Hindlimb muscle (tissue), 1 donor: ENCODE data around the gene LRCH4. TPM values are rescaled to one million over a fixed set of nuclear protein-coding genes. Genes with fewer than 3 reads are reported as not detected.
"Not testable (repeated sequence)": the region's sequence is repeated elsewhere in the genome, so short reads cannot be mapped to it uniquely, and the experiment has no call there.

Source experiments
- DNase-seq: peaks from one replicate; pipeline ENCODE4 v3.0.0-alpha.2; 2013
- polyA plus RNA-seq: library from polyadenylated mRNA; unstranded; fragments of 120-200 nt; gene quantifications from one replicate; pipeline ENCODE4 v1.2.1, GENCODE V29; 2013; ENCODE audit not compliant: insufficient read length

The LRCH4 gene
- polyA plus RNA-seq, 1 donor, result 31.9 TPM

DNA sequence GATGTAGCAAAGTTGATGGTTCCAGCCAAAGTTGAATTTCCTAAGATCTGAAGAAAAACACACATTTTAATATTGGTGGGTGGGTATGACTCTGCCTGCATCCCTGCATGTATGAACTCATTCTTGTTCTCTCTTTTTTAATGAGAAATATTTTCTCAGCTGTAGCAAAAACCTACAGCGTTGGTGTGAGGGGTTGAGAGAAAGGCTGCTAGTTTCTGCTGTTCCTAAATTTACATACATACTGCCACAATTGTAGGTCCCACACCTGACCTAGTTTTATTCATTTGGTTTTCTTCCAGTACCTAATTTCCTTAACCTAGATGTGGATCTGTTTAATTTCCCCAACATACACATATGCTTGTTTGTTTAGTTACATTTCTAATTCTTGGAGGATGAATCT is 42.3 kb downstream of the LRCH4 start:
- no peak for DNase-seq

DNA sequence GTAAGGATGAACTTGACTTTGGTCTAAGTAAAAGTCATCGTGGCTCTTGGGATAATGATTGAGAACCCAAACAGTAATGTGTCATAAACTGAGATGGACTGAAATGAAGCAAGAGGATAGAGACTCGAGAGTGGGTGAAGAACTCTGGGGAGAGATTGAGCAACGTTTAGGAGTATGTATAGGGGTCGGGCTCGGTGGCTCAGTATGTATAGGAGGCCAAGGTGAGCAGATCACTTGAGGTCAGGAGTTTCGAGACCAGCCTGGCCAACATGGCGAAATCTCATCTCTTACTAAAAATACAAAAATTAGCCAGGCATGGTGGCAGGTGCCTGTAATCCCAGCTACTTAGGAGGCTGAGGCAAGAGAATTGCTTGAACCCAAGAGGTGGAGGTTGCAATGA is 44.6 kb downstream of the LRCH4 start:
- DNase-seq, result not testable (repeated sequence)

DNA sequence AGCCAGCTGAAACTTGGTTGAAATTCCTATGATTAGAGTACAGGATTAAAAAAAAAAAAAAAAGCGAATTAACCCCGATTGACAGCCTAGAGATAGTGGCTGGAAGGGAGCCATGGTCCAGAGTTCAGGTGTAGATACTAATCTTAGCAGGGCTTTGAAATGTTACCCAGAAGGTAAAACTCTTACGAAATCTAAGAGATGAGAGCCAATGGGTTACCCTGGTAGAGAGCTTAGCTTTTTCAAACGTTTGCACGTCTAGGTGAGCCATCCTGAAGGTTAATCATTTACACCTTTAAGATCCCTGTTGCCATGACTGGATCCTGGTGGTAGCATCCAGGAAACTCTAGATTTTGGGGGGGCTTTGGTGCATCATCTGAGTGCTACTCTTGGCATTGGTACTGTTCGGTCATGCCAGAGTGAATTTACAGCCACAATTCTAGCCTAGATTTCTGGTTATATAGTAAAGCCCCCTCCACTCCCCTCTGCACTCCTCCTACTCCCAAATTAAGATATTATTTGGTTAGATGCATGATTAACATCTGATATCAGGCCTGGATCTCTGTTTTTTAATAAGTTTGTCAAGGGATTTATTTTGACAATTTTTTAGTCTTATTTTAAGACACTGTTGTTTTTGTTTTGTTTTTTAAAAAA is 45.7 kb downstream of the LRCH4 start:
- DNase-seq, result no peak

DNA sequence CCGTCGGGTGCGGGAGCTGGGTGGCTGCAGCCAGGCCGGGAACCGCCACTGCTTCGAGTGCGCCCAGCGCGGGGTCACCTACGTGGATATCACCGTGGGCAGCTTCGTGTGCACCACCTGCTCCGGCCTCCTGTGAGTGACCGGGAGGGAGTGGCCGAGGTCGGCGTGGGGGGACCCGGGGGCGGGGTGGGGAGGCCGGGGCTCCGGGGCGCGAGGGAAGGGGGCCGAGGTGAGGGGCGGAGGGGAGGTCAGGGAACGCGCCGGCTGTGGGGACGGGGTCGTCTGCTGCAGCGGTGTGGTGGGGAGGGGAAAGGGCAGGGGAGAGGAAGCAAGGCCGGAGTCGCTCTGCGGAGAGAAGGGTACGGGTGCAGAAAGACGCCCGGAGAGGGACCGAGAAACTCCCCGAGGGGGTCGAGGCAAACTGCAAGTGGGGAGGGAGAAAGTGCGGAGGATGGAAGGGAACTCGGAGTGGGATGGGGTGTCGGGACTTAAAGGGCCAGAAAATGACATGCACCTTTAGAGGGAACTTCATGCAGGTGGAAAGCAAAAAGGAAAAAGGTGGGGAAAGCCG is 46.4 kb downstream of the LRCH4 start:
- no peak for DNase-seq

DNA sequence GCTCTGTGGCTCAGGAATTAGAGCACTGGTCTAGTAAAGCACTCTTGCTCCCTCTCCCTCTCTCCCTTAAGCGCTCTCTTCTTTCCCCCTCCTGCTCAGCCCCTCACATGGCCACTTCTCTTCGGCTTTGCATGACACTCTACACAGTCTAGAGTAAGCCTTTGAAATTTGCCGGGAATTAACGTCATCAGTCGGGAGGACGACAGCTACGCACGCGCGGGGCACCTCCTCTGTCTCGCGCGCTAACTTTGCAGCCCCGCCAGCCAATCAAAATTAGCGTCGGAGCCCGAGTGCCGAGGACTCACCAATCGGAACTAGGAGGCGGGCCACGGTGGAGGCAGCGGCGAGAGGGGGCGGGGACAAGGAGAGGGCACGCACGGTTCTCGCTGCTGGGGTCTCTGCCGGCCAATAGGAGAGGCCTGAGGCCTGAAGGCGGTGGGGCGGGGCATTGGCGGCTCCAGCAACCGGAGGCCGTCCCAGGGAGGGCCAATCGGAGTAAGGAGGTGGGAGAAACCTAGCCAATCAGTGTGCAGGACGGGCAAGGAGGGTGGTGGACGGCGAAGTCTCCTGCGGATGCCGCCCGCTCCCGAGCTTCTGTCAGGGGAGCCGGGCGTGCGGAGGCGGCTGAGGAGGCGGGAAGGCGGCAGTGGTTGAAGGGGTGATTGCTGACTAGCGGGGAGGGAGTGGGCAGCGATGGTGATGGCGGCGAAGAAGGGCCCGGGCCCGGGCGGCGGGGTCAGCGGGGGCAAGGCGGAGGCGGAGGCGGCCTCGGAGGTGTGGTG is 47.1 kb downstream of the LRCH4 start, which contains the start of gene AGFG2:
Gene AGFG2 (plus strand): TSS at position 550 of the 782 bp plus-strand sequence. CDS start 144 bp downstream, at position 694.
- DNase-seq, result peak; percentile 100

DNA sequence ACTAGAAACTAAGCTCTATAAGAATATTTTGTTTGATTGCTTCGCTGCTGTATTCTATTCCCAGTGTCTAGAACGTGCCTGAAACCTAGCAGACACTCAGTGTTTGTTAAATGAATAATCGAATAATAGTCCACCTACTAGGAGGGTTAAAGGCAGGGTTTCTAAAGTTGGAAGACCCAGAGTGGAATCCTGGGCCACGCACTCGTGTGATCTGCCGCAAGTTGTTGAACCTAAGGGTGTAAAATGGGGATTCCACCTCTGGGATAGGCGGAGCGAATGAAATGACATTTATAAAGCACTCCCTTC is 47.6 kb downstream of the LRCH4 start:
- DNase-seq, result no peak

DNA sequence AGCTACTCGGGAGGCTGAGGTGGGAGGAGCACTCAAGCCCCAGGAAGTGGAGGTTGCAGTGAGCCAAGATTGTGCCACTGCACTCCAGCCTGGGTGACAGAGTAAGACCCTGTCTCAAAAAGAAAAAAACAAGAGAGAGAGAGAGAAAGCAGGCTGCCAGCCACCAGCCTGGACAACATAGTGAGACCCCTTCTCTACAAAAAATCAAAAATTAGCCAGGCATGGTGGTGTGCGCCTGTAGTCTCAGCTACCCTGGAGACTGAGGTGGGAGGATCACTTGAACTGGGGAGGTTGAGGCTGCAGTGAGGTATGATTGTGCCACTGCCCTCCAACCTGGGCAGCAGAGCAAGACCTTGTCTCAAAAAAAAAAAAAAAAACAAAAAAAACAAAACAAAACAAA is 49.2 kb downstream of the LRCH4 start:
- not testable (repeated sequence) for DNase-seq

DNA sequence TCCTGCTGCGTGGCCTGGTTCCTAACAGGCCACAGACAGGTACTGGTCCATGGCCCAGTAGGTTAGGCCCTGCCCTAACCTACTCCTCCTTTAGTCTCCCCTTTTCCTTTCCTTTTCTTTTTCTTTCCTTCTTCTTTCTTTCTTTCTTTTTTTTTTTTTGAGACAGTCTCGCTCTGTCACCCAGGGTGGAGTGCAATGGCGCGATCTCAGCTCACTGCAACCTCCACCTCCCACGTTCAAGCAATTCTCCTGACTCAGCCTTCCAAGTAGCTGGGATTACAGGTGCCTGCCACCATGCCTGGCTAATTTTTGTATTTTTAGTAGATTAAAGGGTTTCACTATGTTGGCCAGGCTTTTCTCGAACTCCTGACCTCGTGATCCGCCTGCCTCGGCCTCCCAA is 49.9 kb downstream of the LRCH4 start:
- not testable (repeated sequence) for DNase-seq

DNA sequence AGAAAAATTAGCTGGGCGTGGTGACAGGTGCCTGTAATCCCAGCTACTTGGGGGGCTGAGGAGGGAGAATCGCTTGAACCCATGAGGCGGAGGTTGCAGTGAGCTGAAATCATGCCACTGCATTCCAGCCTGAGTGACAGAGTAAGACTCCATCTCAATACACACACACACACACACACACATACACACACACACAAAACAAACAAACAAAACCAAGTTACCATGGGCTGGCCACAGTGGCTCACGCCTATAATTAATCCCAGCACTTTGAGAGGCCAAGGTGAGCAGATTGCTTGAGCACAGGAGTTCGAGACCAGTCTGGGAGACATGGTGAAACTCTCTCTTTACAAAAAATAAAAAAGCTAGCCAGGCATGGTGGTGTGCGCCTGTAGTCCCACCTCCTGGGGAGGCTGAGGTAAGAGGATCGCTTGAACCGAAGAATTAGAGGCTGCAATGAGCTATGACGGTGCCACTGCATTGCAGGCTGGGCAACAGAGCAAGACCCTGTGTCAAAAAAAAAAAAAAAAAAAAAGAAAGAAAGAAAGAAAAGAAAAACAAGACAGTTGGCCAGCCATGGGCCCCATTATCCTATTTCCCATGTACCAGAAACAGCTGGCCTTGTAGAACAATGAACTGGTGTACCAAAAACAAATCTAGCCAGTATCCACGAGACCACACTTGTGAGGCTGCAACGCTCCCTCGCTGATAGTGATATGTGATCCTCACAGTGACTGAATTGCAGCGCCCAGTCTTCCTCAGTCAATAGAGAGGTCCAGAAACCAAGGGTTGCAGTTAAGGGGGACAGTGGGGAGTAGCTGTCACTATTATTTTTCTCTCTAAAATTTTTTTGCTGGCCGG is 53.5 kb downstream of the LRCH4 start:
- no peak for DNase-seq

DNA sequence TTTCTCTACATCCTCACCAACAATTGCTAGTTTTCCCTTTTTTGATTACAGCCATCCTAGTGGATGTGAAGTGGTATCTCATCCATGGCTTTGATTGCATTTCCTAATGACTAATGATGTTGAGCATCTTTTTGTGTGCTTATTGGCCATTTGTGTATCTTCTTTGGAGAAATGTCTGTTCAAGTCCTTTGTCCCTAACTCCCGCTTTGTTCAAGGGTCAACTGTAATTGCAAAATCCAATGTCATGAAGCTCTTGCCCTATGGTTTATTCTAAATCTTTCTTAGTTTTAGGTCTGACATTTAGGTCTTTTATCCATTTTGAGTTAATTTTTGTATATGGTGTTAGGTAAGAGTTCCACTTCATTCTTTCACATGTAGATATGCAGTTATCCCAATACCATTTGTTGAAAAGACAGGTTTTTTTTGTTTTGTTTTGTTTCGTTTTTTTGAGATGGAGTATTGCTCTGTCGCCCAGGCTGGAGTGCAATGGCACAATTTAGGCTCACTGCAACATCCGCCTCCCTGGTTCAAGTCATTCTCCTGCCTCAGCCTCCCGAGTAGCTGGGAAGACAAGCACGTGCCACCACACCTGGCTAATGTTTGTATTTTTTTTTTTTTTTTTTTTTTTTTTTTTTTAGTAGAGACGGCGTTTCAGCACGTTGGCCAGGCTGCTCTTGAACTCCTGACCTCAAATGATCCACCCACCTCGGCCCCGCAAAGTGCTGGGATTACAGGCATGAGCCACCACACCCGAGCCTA is 57.6 kb downstream of the LRCH4 start:
- DNase-seq, result not testable (repeated sequence)

Other genes with a start within 250 kb of the LRCH4 start
- 18.0 TPM for gene PILRB, start 228.0 kb downstream of the LRCH4 start, polyA plus RNA-seq
- 5.2 TPM for gene PILRA, start 212.6 kb downstream of the LRCH4 start, polyA plus RNA-seq
- gene ZCWPW1, start 157.4 kb downstream of the LRCH4 start, polyA plus RNA-seq, result 7.1 TPM
- 35.9 TPM for gene MEPCE, start 156.3 kb downstream of the LRCH4 start, polyA plus RNA-seq
- 15.6 TPM for gene PPP1R35, start 149.6 kb downstream of the LRCH4 start, polyA plus RNA-seq
- 2.1 TPM for gene SPACDR, start 121.9 kb downstream of the LRCH4 start, polyA plus RNA-seq
- 61.5 TPM for gene TSC22D4, start 106.9 kb downstream of the LRCH4 start, polyA plus RNA-seq
- gene NYAP1, start 102.2 kb downstream of the LRCH4 start, polyA plus RNA-seq, result 2.2 TPM
- gene AGFG2, start 46.9 kb downstream of the LRCH4 start, polyA plus RNA-seq, result 15.6 TPM
- gene SAP25, start 12.2 kb downstream of the LRCH4 start, polyA plus RNA-seq, result 3.5 TPM
- 2.3 TPM for gene FBXO24, start 199 bp upstream of the LRCH4 start, polyA plus RNA-seq
- 255 TPM for gene PCOLCE, start 16.2 kb upstream of the LRCH4 start, polyA plus RNA-seq
- 17.9 TPM for gene MOSPD3, start 26.4 kb upstream of the LRCH4 start, polyA plus RNA-seq
- 1.3 TPM for gene TFR2, start 55.4 kb upstream of the LRCH4 start, polyA plus RNA-seq
- gene ACTL6B, start 70.3 kb upstream of the LRCH4 start, polyA plus RNA-seq, result not detected
- gene GNB2, start 87.6 kb upstream of the LRCH4 start, polyA plus RNA-seq, result 159 TPM
- 39.7 TPM for gene GIGYF1, start 108.1 kb upstream of the LRCH4 start, polyA plus RNA-seq
- 21.4 TPM for gene POP7, start 120.0 kb upstream of the LRCH4 start, polyA plus RNA-seq
- gene EPO, start 134.3 kb upstream of the LRCH4 start, polyA plus RNA-seq, result not detected
- gene ZAN, start 147.5 kb upstream of the LRCH4 start, polyA plus RNA-seq, result not detected
- 47.2 TPM for gene EPHB4, start 241.4 kb upstream of the LRCH4 start, polyA plus RNA-seq